Measurements from ENCODE around the gene TEX22.

DNA sequence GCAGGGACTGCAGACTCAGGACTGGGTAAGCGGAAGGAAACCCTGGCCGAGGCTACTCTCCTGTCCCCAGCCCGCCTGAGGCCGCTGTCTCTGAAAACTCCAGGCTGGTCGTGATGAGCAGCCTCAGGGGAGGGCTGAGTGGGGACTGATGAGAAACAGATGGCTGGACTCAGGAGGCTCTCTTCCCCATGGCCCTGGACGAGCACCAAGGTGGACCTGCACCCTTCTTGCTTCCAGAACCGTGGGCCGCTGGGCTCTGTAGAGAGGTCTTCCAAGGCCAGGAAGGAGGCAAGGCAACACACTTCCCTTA lies 1.1 kb downstream of the TEX22 start:
- TF ChIP-seq, protein P1, sequence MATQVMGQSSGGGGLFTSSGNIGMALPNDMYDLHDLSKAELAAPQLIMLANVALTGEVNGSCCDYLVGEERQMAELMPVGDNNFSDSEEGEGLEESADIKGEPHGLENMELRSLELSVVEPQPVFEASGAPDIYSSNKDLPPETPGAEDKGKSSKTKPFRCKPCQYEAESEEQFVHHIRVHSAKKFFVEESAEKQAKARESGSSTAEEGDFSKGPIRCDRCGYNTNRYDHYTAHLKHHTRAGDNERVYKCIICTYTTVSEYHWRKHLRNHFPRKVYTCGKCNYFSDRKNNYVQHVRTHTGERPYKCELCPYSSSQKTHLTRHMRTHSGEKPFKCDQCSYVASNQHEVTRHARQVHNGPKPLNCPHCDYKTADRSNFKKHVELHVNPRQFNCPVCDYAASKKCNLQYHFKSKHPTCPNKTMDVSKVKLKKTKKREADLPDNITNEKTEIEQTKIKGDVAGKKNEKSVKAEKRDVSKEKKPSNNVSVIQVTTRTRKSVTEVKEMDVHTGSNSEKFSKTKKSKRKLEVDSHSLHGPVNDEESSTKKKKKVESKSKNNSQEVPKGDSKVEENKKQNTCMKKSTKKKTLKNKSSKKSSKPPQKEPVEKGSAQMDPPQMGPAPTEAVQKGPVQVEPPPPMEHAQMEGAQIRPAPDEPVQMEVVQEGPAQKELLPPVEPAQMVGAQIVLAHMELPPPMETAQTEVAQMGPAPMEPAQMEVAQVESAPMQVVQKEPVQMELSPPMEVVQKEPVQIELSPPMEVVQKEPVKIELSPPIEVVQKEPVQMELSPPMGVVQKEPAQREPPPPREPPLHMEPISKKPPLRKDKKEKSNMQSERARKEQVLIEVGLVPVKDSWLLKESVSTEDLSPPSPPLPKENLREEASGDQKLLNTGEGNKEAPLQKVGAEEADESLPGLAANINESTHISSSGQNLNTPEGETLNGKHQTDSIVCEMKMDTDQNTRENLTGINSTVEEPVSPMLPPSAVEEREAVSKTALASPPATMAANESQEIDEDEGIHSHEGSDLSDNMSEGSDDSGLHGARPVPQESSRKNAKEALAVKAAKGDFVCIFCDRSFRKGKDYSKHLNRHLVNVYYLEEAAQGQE (IDR thresholded peaks at IDR 0.05; ENCODE audit: low read depth) = no peak
- no peak for TF ChIP-seq YY1 (IDR thresholded peaks at IDR 0.05; ENCODE audit: low read depth)
